HepG2 (cell line): ENCODE measurements around the gene RPS5. TPM values are rescaled to one million over a fixed set of nuclear protein-coding genes. Genes with fewer than 3 reads are reported as not detected.

ENCODE experiments used
- CTCF ChIP-seq: sonication (generic); formaldehyde crosslinking; IDR thresholded peaks from 2 replicates; pipeline ENCODE4 v1.5.0; 2020; ENCODE audit warnings: mild to moderate bottlenecking, missing genetic modification reagents, moderate library complexity
- EED ChIP-seq: sonication (generic); formaldehyde crosslinking; IDR thresholded peaks from 2 replicates; pipeline ENCODE4 v1.5.0; 2020; ENCODE audit warnings: mild to moderate bottlenecking, missing genetic modification reagents
- FOSL2 ChIP-seq: sonication (generic); formaldehyde crosslinking; IDR thresholded peaks from 2 replicates; pipeline ENCODE4 v1.4.0; 2020; ENCODE audit warnings: missing genetic modification reagents
- GLMP ChIP-seq: sonication (generic); formaldehyde crosslinking; IDR thresholded peaks from 2 replicates; pipeline ENCODE4 v1.9.0; 2021; ENCODE audit warnings: missing genetic modification reagents, mild to moderate bottlenecking, borderline replicate concordance
- KAT7 ChIP-seq: IDR thresholded peaks from 2 replicates; pipeline ENCODE4 v1.6.1; 2018; ENCODE audit warnings: borderline replicate concordance, missing compliant biosample characterization
- MXD3 ChIP-seq: IDR thresholded peaks from 2 replicates; pipeline ENCODE4 v1.6.1; 2016; ENCODE audit warnings: mild to moderate bottlenecking, missing biosample characterization, missing genetic modification reagents
- NFIB ChIP-seq: sonication (generic); formaldehyde crosslinking; IDR thresholded peaks from 2 replicates; pipeline ENCODE4 v1.9.0; 2021; ENCODE audit warnings: missing genetic modification reagents, mild to moderate bottlenecking, borderline replicate concordance
- NFKBIZ ChIP-seq: IDR thresholded peaks from 2 replicates; pipeline ENCODE4 v1.6.1; 2018; ENCODE audit warnings: missing genetic modification reagents, missing compliant biosample characterization
- PBX3 ChIP-seq: sonication (generic); formaldehyde crosslinking; IDR thresholded peaks from 2 replicates; pipeline ENCODE4 v1.8.1; 2023; ENCODE audit warnings: missing genetic modification reagents, inconsistent platforms, borderline replicate concordance
- PREB ChIP-seq: sonication (generic); formaldehyde crosslinking; IDR thresholded peaks from 2 replicates; pipeline ENCODE4 v1.4.0; 2020; ENCODE audit warnings: missing genetic modification reagents
- SNAPC2 ChIP-seq: sonication (generic); formaldehyde crosslinking; IDR thresholded peaks from 2 replicates; pipeline ENCODE4 v1.8.1; 2022; ENCODE audit warnings: mild to moderate bottlenecking, missing genetic modification reagents
- SYNCRIP ChIP-seq: fragments of 200-400 bp; formaldehyde crosslinking; IDR thresholded peaks from 2 replicates; pipeline ENCODE4 v1.6.1; 2018; ENCODE audit warnings: mild to moderate bottlenecking, low read depth, low read length; ENCODE audit not compliant: insufficient read depth
- TEAD3 ChIP-seq: optimal IDR thresholded peaks from 2 replicates; pipeline ENCODE3; 2016; ENCODE audit warnings: borderline replicate concordance
- ZBTB1 ChIP-seq: sonication (generic); formaldehyde crosslinking; IDR thresholded peaks from 2 replicates; pipeline ENCODE4 v1.4.0; 2020; ENCODE audit warnings: missing genetic modification reagents, borderline replicate concordance
- ZBTB21 ChIP-seq: sonication (generic); formaldehyde crosslinking; IDR thresholded peaks from 2 replicates; pipeline ENCODE4 v1.4.0; 2020; ENCODE audit warnings: missing genetic modification reagents
- ZBTB46 ChIP-seq: sonication (generic); formaldehyde crosslinking; IDR thresholded peaks from 2 replicates; pipeline ENCODE4 v1.4.0; 2020; ENCODE audit warnings: mild to moderate bottlenecking, missing genetic modification reagents, borderline replicate concordance
- ZMAT3 ChIP-seq: sonication (generic); formaldehyde crosslinking; conservative IDR thresholded peaks from 2 replicates; pipeline ENCODE4 v1.7.0; 2021; ENCODE audit warnings: missing genetic modification reagents
- ZNF350 ChIP-seq: sonication (generic); formaldehyde crosslinking; IDR thresholded peaks from 2 replicates; pipeline ENCODE4 v1.4.0; 2020; ENCODE audit warnings: mild to moderate bottlenecking, low read depth, missing genetic modification reagents, borderline replicate concordance
- ZNF777 ChIP-seq: sonication (generic); formaldehyde crosslinking; IDR thresholded peaks from 2 replicates; pipeline ENCODE4 v1.4.0; 2020; ENCODE audit warnings: missing genetic modification reagents
- polyA plus RNA-seq, 8 experiments: library from polyadenylated mRNA; depleted of rRNA in 3 of 8; stranded (reverse) in 7 of 8; unstranded in 1 of 8; fragments of >200 nt; fragmentation: Illumina TruSeq in 4 of 8; extraction: Trizol in 4 of 8; gene quantifications; 2 replicates each; pipeline versions ENCODE4 v1.2.1 to v1.2.3, GENCODE V29; 2011 to 2016; ENCODE audit warnings: low read depth in 4 of 8, missing spikeins in 1 of 8, mixed read lengths in 1 of 8; ENCODE audit not compliant: insufficient read depth in 1 of 8
- total RNA-seq, 5 experiments: library from RNA; depleted of rRNA; stranded (reverse); fragments of >200 nt; fragmentation: Illumina TruSeq; extraction: Trizol; gene quantifications; 2 replicates each; pipeline ENCODE4 v1.2.3, GENCODE V29; 2016; ENCODE audit warnings: low read depth in 1 of 5
- TF ChIP-seq, protein P1 (sequence below): sonication (generic); formaldehyde crosslinking; IDR thresholded peaks from 2 replicates; pipeline ENCODE4 v1.5.1; 2020; ENCODE audit warnings: mild to moderate bottlenecking, missing genetic modification reagents, borderline replicate concordance

Gene RPS5
- total and polyA plus RNA-seq, 2 of the 13 experiments (the other 11 are each of a cell fraction or from before 2014, with no cell fraction given) = 1,544 to 4,408 TPM

DNA sequence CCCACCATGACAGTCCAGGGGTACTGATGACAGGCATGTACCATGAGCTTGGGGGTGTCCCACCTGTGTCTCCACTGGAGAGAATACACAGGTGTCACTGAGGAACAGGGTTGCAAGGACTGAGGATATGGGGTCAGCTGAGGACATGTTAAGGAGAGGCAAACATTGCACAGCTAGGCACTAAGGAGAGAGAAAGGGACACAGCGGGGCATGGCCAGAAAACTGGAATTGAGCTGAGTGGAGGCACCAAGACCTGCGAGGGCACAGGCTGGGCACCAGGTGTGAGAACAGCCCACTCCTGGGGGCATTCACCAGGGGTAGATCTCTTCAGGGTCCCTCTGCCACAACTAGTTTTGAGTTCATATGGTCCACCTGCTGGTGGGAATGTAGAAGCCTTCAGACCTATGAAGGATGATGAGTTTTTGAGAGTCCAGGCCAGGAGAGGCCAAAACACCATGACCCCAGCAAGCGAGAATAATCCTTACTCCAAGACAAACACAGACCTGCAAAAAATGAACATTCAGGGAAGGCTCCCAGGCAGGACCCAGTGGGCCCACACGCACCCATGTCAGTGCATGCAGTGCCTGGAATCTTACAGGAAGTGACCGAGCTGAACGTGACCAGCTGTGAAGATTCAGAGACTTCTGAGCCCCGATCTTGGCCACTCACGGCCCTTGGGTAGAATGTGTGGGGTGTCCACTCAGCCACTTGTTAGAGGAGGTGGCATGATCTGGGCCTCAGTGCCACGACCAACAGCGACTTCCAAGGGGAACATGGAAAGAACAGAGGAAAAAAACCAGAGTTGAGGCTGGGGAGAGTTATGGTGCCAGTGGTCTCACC, 20.0 kb downstream of the RPS5 start (continued):
- TF ChIP-seq PBX3 (CRISPR knock-in tag) = no peak
- no peak for TF ChIP-seq ZNF350 (CRISPR knock-in tag)
- TF ChIP-seq FOSL2 (CRISPR knock-in tag) = no peak
- peak; percentile 98 for TF ChIP-seq TEAD3 (CRISPR knock-in tag)
- TF ChIP-seq EED = no peak
- peak; percentile 68 for TF ChIP-seq CTCF (CRISPR knock-in tag)
- no peak for TF ChIP-seq NFKBIZ (CRISPR knock-in tag)
- TF ChIP-seq NFIB (CRISPR knock-in tag) = no peak
- TF ChIP-seq MXD3 = no peak
- TF ChIP-seq, protein P1, sequence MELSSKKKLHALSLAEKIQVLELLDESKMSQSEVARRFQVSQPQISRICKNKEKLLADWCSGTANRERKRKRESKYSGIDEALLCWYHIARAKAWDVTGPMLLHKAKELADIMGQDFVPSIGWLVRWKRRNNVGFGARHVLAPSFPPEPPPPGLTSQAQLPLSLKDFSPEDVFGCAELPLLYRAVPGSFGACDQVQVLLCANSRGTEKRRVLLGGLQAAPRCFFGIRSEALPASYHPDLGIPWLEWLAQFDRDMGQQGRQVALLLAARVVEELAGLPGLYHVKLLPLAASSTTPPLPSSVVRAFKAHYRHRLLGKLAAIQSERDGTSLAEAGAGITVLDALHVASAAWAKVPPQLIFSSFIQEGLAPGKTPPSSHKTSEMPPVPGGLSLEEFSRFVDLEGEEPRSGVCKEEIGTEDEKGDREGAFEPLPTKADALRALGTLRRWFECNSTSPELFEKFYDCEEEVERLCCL = no peak
- no peak for TF ChIP-seq PREB
- 0 out of 2 replicates have a peak, but pooled peaks have one; percentile 37 for TF ChIP-seq ZBTB46 (CRISPR knock-in tag)
- no peak for TF ChIP-seq ZBTB1 (CRISPR knock-in tag)
- no peak for TF ChIP-seq ZBTB21 (CRISPR knock-in tag)
- no peak for TF ChIP-seq ZNF777
- no peak for TF ChIP-seq ZMAT3 (CRISPR knock-in tag)
- TF ChIP-seq GLMP (CRISPR knock-in tag) = no peak
- TF ChIP-seq SYNCRIP = no peak
- TF ChIP-seq KAT7 (CRISPR knock-in tag) = no peak
- 0 out of 2 replicates have a peak, but pooled peaks have one; percentile 15 for TF ChIP-seq SNAPC2 (CRISPR knock-in tag)
